Activated CD8-positive, alpha-beta memory T cell treated with anti-CD3 and anti-CD28 coated beads for 36 hours (primary cell): Measurements from ENCODE around the gene EEF1AKMT3. TPM values are rescaled to one million over a fixed set of nuclear protein-coding genes. Genes with fewer than 3 reads are reported as not detected.

Source experiments
- CTCF ChIA-PET: fragments of 350-600 bp; sonication (Branson Sonifier 250); formaldehyde crosslinking; loops from one replicate; lab custom pipeline; 2021; ENCODE audit warnings: antibody characterized with exemption; lab: Charles Lee
- POLR2A ChIA-PET: fragments of 350-600 bp; sonication (Branson Sonifier 250); formaldehyde crosslinking; loops from one replicate; lab custom pipeline; 2021; ENCODE audit warnings: antibody characterized with exemption; lab: Charles Lee
- total RNA-seq, 2 experiments: library from RNA; stranded (reverse); gene quantifications; one replicate each; pipeline ENCODE4 v1.2.3, GENCODE V29; 2021

The EEF1AKMT3 gene
- total RNA-seq, 2 experiments from 2014 or later: 4.2 to 5.0 TPM

DNA sequence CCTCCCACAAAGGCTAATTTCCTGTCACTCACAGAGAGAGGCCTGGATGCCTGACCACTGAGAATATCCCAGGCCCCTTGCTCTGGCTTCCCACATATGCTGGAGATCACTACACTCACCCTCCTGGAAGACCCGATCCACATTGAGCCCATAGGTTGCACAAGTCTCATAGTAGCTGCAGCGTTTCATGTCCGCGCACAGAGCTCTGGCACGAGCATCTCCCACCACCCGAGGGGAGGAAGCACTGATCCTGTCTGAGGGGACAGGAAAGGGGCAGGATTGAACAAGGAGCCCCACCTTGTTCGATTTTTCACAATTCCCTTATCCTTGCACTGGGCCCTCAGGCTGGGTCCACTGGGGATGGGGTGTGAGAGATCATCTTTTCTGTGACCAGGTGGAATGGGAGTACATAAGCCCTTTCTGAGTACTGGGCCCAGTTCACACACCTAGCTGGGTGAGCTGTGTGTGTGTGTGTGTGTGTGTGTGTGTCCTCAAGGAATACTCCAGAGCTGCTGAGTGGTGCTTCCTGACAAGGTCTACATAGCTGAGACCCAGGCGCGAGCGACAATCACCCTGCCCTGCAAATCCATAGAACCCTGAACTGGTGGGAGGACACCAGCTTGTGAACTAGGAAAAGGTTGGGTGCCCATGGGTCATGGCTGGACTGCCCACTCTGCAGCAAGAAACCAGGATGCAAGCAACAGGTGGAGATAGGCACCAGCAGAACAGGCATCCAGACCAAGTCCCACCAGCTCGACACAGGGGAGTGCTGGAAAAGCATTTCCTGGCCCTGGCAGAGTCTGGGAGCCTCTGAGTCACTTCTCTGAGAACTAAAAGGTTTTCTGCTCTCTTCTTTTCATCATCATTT is 39.5 kb upstream of the EEF1AKMT3 start:
- ChIA-PET CTCF (no interaction called here), POLR2A (no interaction called here)

DNA sequence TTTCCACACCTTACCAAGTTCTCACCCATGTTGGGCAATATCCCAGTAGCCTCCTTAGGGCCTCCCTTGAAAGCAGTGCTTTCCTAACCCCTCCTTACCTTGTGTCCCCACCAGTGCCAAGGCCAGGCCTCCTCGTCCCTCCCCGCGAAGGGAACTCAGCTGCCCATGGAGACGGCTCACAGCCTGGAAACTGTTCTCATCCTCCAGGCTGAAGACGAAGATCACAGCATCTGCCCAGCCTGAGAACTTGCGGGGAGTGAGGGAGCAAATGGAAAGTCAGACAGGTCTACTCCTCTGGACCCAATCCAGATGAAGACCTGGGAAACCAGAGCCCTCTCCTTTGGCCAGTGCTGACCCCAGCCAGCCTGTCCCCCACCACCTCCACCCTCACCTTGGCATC is 38.5 kb upstream of the EEF1AKMT3 start:
- CTCF ChIA-PET: no interaction called here
- POLR2A ChIA-PET: no interaction called here

DNA sequence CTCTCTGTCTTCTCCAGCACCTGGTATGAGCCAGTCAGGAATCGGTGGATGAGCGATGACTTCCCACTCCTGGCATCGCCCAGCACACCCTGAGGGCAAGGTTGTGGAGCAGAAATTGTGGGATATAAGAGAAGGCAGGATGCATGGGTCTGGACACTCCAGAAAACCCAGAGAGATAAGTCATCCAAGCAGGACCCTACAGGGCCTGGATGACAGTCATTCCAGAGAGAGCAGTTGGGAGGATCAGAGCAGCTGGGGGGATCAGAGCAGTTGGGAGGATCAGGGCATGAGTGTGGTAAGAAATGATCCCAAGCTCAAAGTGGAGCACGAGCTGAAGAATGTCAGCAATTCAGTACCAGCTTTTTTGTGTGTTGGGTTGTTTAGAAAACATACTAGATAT is 37.8 kb upstream of the EEF1AKMT3 start:
- CTCF ChIA-PET: no interaction called here
- POLR2A ChIA-PET: no interaction called here

DNA sequence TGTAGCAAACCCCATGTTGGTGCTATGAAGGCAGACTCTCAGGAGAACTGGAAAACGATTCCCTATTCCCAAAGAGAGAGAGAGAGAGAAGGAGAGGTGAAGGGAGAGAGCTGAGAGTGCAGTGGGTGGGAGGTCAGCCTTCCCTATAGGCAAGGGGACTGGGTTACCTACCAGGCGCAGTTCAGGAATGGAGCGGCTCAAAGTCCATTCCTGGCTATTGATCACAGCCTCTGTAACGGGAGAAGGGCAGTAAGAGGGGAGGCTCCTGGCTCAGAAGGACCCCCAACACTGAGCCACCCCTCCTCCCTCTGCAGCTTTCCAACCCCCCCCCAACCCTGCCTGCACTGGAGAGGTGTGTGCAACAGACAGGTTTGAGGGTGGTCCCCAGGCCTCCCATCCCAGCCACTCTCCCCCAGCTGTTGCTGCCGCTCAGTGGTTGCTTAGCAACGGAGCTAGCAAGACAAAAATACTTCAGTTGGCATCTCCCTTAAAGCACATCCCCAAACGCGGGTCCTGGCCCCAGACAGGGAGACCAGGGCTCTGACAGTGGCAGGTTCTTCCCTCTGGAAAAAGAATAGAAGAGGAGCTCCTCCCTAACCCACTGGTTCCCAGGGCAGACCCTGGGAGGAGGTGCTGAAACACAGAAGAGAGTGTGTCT is 37.1 kb upstream of the EEF1AKMT3 start:
- ChIA-PET POLR2A (no interaction called here), CTCF (no interaction called here)

DNA sequence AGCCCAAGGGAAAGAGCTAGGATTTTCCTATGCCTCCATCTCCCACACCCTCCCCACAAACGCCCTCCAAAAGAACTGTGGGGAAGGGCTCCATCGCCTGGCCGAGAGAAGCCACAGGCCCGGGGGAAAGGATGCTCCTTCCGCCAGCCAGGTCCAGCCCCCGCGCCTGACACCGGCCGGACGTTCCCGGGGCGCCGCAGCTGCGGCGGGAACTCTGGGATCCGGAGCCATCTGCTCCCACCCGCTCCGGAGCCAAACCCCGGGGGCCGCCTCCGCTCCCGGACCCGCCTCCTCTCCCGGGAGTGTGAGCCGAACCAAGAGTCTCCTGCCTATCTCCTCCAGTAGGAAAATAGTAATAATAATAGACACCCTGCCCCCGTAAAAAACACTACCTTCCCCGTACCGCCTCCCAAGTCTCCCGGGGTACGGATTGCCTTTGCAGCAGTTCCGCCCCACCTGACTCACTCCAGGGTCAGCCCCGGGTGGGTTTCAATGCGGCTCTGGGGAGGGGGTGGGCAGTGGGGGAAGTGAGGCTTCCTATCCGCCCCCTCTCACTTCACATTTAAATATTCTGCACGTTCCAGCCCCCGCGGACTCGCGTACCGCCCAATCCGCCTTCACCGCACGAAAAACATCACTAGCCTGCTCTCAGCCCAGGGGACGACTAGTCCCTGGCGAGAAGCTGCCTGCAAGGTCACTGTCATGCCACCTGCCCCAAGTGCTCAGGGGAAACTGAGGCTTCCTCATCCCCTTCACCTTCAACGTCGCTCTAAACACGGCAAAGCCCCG is 36.3 kb upstream of the EEF1AKMT3 start:
- ChIA-PET POLR2A (no interaction called here), CTCF (no interaction called here)

- CTCF ChIA-PET: no interaction called here
- POLR2A ChIA-PET: no interaction called here
Observed at GRCh38 chr12:57736741-57737466, 35.5 kb upstream of the EEF1AKMT3 start.

DNA sequence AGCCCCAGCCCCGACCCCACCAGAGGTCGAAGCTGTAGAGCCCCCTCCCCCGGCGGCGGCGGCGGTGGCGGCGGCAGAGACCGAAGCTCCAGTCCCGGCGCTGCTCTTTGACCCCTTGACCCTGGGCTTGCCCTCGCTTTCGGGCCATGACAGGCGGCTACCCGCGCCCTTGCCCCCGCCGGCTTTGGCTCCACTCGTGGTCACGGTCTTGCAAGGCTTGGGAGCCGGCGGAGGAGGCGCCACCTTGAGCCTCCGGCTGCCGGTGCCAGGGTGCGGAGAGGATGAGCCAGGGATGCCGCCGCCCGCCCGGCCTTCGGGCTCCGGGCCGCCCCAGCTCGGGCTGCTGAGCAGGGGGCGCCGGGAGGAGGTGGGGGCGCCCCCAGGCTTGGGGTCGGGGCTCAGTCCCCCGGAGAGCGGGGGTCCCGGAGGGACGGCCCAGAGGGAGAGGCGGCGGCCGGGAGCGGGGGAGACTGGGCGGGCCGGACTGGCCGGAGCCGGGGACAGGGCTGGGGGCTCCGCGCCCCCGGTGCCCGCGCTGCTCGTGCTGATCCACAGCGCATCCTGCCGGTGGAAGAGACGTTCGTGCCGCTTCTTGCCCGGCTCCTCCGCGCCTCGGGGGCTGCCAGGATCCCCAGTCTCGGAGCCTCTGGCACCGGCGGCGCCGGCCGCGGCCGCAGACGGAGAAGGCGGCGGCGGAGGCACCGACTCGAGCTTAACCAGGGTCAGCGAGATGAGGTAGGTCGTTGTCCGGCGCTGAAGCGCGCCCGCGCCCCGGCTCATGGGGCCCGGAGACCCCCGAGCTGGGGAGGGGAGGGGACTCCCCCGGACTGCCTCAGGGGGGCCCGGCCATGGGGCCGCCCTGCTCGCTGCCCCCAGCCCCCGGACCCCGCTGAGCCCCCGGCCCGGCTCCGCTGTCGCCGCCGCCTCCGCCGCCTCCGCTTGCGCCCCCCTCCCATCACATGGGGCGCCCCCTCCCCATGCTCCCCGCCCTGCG is 34.6 kb upstream of the EEF1AKMT3 start:
- CTCF ChIA-PET: no interaction called here

DNA sequence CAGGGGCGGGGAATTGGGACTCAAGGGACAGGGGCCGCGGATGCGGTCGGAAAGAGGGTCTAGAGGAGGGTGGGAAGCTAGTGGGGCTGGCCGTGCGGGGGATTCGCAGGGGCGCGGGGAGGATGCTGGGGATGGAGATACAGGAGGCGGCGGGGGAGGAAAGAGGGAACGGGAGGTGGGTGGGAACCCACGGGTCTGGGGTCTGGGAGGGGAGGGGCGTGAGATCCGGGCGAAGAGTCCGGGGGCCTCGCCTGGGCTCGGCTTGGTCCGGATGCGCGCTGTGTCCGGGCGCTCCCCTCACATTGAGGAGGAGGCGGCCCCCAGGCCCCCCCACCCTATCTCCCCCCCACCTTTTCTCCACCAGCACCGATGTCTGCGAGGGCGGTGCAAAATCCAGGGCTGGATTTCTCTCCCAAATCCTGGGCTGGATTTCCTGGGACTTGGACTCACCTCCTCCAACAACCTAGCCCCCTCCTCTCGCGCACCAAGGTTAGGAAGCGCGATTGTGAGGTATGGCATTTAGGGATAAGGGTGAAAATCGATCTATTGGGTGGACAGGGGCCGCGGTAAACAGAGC is 33.7 kb upstream of the EEF1AKMT3 start, which contains the start of gene AGAP2:
TSS of gene AGAP2 (minus strand) at position 82 of the 577 bp plus-strand sequence. CDS start 496 bp downstream, outside the sequence.
- CTCF ChIA-PET: interaction anchor here (1.0 kb wide), 1 partner anchor 155 kb away, joined by 3 read pairs; no protein-coding TSS in a partner anchor
- POLR2A ChIA-PET: interaction anchor here (1.2 kb wide), 1 partner anchor 16 kb away, joined by 3 read pairs; no protein-coding TSS in a partner anchor

More for the DNA sequence above, 34.6 kb upstream of the EEF1AKMT3 start:
- POLR2A ChIA-PET: no interaction called here

GRCh38 chr12:57739387-57739786 is 33.0 kb upstream of the EEF1AKMT3 start:
- ChIA-PET POLR2A (interaction anchor here (1.2 kb wide), 1 partner anchor 17 kb away, joined by 3 read pairs; no protein-coding TSS in a partner anchor), CTCF (interaction anchor here (1.0 kb wide), 1 partner anchor 156 kb away, joined by 3 read pairs; no protein-coding TSS in a partner anchor)

- CTCF ChIA-PET: interaction anchor here (1.0 kb wide), 2 partner anchors 17 to 156 kb away, joined by 3 read pairs; no protein-coding TSS in a partner anchor
- POLR2A ChIA-PET: interaction anchor here (1.2 kb wide), 1 partner anchor 17 kb away, joined by 3 read pairs; no protein-coding TSS in a partner anchor
Observed at GRCh38 chr12:57739914-57740538, 32.4 kb upstream of the EEF1AKMT3 start.

- POLR2A ChIA-PET: interaction anchor here (0.6 kb wide), 2 partner anchors 217 to 367 kb away, joined by 3 to 17 read pairs; no protein-coding TSS in a partner anchor
- CTCF ChIA-PET: interaction anchor here (0.5 to 1.9 kb wide), 9 partner anchors 10 to 984 kb away, joined by 3 to 9 read pairs (median 4); partner anchors contain the start of gene OS9
Observed at GRCh38 chr12:57740656-57741412, 31.6 kb upstream of the EEF1AKMT3 start.

GRCh38 chr12:57741413-57741789 is 31.0 kb upstream of the EEF1AKMT3 start:
- POLR2A ChIA-PET: interaction anchor here (0.6 to 1.2 kb wide), 2 partner anchors 47 to 173 kb away, joined by 4 to 5 read pairs; partner anchors contain the start of gene OS9
- CTCF ChIA-PET: interaction anchor here (1.1 to 1.9 kb wide), 7 partner anchors 9 to 158 kb away, joined by 3 to 9 read pairs (median 5); partner anchors contain the start of gene OS9

GRCh38 chr12:57741844-57742738 is 30.3 kb upstream of the EEF1AKMT3 start:
- POLR2A ChIA-PET: interaction anchor here (0.6 to 1.2 kb wide), 2 partner anchors 48 to 174 kb away, joined by 4 to 5 read pairs; partner anchors contain the start of gene OS9
- CTCF ChIA-PET: interaction anchor here (0.6 to 1.9 kb wide), 7 partner anchors 9 to 115 kb away, joined by 3 to 9 read pairs (median 4); partner anchors contain the start of gene OS9

DNA sequence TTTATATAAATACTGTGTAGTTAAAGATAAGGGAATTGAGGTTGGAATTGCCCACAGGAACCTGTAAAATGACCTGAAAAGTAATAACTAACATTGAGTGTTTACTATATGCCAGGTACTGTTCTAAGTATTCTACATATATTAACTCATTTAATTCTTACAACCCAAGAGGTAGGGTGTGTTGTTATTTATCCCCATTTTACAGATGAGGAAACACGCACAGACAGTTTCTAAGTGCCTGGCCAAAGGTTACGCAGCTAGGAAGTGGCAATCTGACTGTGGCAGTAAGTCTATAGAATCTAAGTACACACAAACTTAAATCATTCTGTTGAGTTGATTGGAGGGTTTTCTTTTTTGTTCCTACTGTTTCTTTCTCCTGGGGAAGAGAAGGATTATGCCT is 28.6 kb upstream of the EEF1AKMT3 start:
- POLR2A ChIA-PET: no interaction called here
- CTCF ChIA-PET: interaction anchor here (1.1 kb wide), 1 partner anchor 155 kb away, joined by 4 read pairs; no protein-coding TSS in a partner anchor
